ENCODE measurements around the gene XAB2.

Gene XAB2

DNA sequence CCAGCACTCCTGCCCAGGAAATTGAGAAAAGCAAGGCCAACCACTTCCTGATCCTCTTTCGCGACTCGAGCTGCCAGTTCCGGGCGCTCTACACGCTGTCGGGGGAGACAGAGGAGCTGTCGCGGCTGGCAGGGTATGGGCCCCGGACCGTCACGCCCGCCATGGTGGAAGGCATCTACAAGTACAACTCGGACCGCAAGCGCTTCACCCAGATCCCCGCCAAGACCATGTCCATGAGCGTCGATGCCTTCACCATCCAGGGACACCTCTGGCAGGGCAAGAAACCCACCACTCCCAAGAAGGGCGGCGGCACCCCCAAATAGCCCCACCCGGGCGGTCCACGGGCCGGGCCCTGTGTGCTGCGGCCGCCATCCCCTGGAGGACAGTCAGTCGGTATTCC, 11.6 kb downstream of the XAB2 start:
- POLR2A ChIA-PET = no interaction called here
- TF ChIP-seq, protein P1, sequence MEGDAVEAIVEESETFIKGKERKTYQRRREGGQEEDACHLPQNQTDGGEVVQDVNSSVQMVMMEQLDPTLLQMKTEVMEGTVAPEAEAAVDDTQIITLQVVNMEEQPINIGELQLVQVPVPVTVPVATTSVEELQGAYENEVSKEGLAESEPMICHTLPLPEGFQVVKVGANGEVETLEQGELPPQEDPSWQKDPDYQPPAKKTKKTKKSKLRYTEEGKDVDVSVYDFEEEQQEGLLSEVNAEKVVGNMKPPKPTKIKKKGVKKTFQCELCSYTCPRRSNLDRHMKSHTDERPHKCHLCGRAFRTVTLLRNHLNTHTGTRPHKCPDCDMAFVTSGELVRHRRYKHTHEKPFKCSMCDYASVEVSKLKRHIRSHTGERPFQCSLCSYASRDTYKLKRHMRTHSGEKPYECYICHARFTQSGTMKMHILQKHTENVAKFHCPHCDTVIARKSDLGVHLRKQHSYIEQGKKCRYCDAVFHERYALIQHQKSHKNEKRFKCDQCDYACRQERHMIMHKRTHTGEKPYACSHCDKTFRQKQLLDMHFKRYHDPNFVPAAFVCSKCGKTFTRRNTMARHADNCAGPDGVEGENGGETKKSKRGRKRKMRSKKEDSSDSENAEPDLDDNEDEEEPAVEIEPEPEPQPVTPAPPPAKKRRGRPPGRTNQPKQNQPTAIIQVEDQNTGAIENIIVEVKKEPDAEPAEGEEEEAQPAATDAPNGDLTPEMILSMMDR (IDR thresholded peaks at IDR 0.05; ENCODE audit: control extremely low read depth, extremely low read depth, low read depth, missing control alignments) = no peak
- DNase-seq (ENCODE audit: extremely low spot score) = no peak
- CTCF ChIA-PET = no interaction called here

DNA sequence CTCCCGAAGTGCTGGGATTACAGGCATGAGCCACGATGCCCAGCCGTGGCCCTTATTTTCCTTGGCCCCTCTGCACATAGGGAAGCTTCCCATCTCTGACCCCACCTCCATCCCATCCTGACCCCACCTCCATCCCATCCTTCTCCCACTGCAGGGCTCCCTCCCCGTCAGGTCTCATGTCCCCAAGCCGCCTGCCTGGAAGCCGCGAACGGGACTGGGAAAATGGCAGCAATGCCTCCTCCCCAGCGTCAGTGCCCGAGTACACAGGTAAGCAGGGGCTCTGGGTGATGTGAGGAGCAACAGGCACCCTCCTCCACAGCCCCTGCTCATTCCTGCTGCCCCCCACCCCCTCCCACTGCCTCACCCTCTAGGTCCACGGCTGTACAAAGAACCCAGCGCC, 12.2 kb downstream of the XAB2 start:
- POLR2A ChIA-PET = no interaction called here
- CTCF ChIA-PET = no interaction called here
- TF ChIP-seq, protein P1 (IDR thresholded peaks at IDR 0.05; ENCODE audit: control extremely low read depth, extremely low read depth, low read depth, missing control alignments) = no peak
- DNase-seq (ENCODE audit: extremely low spot score) = no peak

DNA sequence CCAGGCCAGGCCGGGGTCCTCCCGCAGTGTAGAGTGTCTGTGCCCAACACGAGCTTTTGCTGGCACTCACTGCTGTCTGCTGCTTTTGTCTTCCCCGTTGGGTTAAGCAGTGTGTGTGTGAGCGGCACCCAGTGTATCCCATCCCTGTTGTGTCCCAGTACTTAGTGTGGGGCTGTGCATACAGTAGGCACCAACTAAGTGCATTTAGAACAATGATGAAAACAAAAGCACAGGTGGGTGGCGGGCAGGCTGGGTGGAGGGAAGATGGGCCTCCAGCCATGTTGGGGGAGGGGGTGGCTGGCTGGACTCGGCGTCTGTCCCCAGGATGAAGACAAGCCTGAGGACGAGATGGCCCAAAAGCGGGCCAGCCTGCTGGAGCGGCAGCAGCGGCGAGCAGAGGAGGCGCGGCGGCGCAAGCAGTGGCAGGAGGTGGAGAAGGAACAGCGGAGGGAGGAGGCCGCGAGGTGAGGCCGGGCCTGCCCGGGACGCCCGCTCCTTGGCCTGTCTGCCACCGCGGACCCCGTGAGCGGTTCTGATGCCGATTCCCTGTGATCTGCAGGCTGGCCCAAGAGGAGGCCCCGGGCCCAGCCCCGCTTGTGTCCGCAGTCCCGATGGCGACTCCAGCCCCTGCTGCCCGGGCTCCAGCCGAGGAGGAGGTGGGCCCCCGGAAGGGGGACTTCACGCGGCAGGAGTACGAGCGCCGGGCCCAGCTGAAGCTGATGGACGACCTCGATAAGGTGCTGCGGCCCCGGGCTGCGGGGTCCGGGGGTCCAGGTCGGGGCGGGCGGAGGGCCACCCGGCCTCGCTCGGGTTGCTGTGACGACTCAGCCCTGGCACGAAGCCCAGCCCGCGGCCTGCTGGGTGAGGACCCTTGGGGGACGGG, 14.2 kb downstream of the XAB2 start:
- POLR2A ChIA-PET = no interaction called here
- TF ChIP-seq, protein P1 (IDR thresholded peaks at IDR 0.05; ENCODE audit: control extremely low read depth, extremely low read depth, low read depth, missing control alignments) = no peak
- DNase-seq (ENCODE audit: extremely low spot score) = no peak
- CTCF ChIA-PET = no interaction called here

DNA sequence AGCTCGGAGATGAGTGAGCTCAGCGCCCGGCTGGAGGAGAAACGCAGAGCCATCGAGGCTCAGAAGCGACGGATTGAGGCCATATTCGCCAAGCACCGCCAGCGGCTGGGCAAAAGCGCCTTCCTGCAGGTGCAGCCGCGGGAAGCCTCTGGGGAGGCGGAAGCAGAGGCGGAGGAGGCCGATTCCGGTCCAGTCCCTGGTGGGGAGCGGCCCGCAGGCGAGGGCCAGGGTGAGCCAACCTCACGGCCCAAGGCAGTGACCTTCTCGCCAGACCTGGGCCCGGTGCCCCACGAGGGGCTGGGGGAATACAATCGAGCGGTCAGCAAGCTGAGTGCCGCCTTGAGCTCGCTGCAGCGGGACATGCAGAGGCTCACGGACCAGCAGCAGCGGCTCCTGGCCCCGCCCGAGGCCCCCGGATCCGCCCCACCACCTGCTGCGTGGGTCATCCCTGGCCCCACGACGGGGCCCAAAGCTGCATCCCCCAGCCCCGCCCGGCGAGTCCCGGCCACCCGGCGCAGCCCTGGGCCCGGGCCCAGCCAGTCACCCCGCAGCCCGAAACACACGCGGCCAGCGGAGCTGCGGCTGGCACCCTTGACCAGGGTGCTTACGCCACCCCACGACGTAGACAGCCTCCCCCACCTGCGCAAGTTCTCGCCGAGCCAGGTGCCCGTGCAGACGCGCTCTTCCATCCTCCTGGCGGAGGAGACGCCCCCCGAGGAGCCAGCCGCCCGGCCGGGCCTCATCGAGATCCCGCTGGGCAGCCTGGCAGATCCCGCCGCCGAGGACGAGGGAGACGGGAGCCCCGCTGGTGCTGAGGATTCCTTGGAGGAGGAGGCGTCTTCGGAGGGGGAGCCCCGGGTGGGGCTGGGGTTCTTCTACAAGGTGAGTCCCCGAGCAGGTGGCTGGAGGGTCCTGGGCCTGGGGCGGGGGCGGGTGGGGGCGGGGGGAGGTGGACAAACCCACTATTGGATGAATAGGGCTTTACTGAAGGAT, 16.8 kb downstream of the XAB2 start:
- TF ChIP-seq, protein P1 (IDR thresholded peaks at IDR 0.05; ENCODE audit: control extremely low read depth, extremely low read depth, low read depth, missing control alignments) = no peak
- no peak for DNase-seq (ENCODE audit: extremely low spot score)
- POLR2A ChIA-PET = no interaction called here
- CTCF ChIA-PET = interaction anchor here (0.9 kb wide), 1 partner anchor 44 kb away, joined by 3 read pairs; no protein-coding TSS in a partner anchor

DNA sequence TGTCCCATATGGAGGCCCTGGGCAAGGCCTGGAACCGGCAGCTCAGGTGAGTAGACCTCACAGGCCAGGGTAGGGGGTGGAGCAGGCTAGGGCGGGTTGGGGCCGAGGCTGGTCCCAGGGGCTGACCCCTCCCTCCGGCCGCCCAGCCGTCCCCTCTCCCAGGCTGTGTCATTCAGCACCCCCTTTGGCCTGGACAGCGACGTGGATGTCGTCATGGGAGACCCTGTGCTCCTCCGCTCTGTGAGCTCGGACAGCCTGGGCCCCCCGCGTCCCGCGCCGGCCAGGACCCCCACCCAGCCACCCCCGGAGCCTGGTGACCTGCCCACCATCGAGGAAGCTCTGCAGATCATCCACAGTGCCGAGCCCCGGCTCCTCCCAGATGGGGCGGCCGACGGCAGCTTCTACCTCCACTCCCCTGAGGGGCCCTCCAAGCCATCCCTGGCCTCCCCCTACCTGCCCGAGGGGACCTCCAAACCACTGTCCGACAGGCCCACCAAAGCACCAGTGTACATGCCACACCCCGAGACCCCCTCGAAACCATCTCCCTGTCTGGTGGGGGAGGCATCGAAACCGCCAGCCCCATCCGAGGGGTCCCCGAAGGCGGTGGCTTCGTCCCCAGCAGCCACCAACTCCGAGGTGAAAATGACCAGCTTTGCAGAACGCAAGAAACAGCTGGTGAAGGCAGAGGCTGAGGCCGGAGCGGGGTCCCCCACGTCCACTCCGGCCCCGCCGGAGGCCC, 17.6 kb downstream of the XAB2 start:
- ChIA-PET CTCF (interaction anchor here (0.9 kb wide), 1 partner anchor 43 kb away, joined by 3 read pairs; no protein-coding TSS in a partner anchor), POLR2A (no interaction called here)
- no peak for DNase-seq (ENCODE audit: extremely low spot score)
- TF ChIP-seq, protein P1 (IDR thresholded peaks at IDR 0.05; ENCODE audit: control extremely low read depth, extremely low read depth, low read depth, missing control alignments) = no peak

Data from GM10248 (cell line).